HL-60/S4 treated with retinoic acid at 250 ng/mL for 4 days and 3 days (cell line): ENCODE data around the gene IPCEF1.

ENCODE experiments used
- in situ Hi-C: fragments of 300-500 bp; cut with MboI; formaldehyde crosslinking; loops from 2 replicates; pipeline ENCODE4 v1.7.0; 2022; ENCODE audit warnings: low sequenced_read_pairs

IPCEF1 gene

GRCh38 chr6:154297721-154298120 is 58.9 kb downstream of the IPCEF1 start:
- in situ Hi-C loops = no loop called here

- in situ Hi-C loops = no loop called here
Measured at GRCh38 chr6:154297210-154297609, 59.4 kb downstream of the IPCEF1 start.

- in situ Hi-C loops = no loop called here
Measured at GRCh38 chr6:154295733-154296132, 60.9 kb downstream of the IPCEF1 start.

GRCh38 chr6:154292855-154293519 is 63.6 kb downstream of the IPCEF1 start:
- in situ Hi-C loops = no loop called here

GRCh38 chr6:154292066-154292465 is 64.5 kb downstream of the IPCEF1 start:
- in situ Hi-C loops = no loop called here

- in situ Hi-C loops = no loop called here
Measured at GRCh38 chr6:154289818-154290508, 66.6 kb downstream of the IPCEF1 start.

- in situ Hi-C loops = no loop called here
Measured at GRCh38 chr6:154285826-154286225, 70.8 kb downstream of the IPCEF1 start.

- in situ Hi-C loops = no loop called here
Measured at GRCh38 chr6:154284313-154284853, 72.2 kb downstream of the IPCEF1 start.

- in situ Hi-C loops = no loop called here
Measured at GRCh38 chr6:154280521-154280920, 76.1 kb downstream of the IPCEF1 start.

- in situ Hi-C loops = loop anchor here (10.0 kb wide), 1 partner anchor 123 kb away; no protein-coding TSS in a partner anchor
Measured at GRCh38 chr6:154277629-154278017, 79.0 kb downstream of the IPCEF1 start.

- in situ Hi-C loops = loop anchor here (10.0 kb wide), 1 partner anchor 122 kb away; no protein-coding TSS in a partner anchor
Measured at GRCh38 chr6:154276810-154277628, 79.6 kb downstream of the IPCEF1 start.

GRCh38 chr6:154274168-154274567 is 82.4 kb downstream of the IPCEF1 start:
- in situ Hi-C loops = loop anchor here (10.0 kb wide), 1 partner anchor 119 kb away; no protein-coding TSS in a partner anchor

GRCh38 chr6:154268486-154268885 is 88.1 kb downstream of the IPCEF1 start:
- in situ Hi-C loops = no loop called here

- in situ Hi-C loops = no loop called here
Measured at GRCh38 chr6:154267508-154268106, 89.0 kb downstream of the IPCEF1 start.

GRCh38 chr6:154266560-154267099 is 90.0 kb downstream of the IPCEF1 start:
- in situ Hi-C loops = no loop called here

GRCh38 chr6:154261688-154262397 is 94.8 kb downstream of the IPCEF1 start:
- in situ Hi-C loops = no loop called here

GRCh38 chr6:154258064-154258757 is 98.4 kb downstream of the IPCEF1 start:
- in situ Hi-C loops = no loop called here

GRCh38 chr6:154257067-154257466 is 99.5 kb downstream of the IPCEF1 start:
- in situ Hi-C loops = no loop called here

- in situ Hi-C loops = no loop called here
Measured at GRCh38 chr6:154252678-154253077, 103.9 kb downstream of the IPCEF1 start.
